Thyroid gland (tissue), 4 donors: ENCODE measurements around the gene ACADSB.

ENCODE experiments used
- CTCF ChIP-seq, 6 experiments: fragments of 200-600 bp in 3 of 6; fragments of 450-650 bp in 3 of 6; sonication (generic) in 3 of 6; IDR thresholded peaks; one replicate each; pipeline ENCODE4 v1.5.1; 2016 to 2019; ENCODE audit warnings: antibody characterized with exemption in 6 of 6, mild to moderate bottlenecking in 2 of 6, inconsistent platforms in 1 of 6, moderate library complexity in 1 of 6
- POLR2A ChIP-seq, 2 donors: fragments of 450-650 bp; IDR thresholded peaks; one replicate each; pipeline ENCODE4 v1.6.1; 2017; ENCODE audit warnings: antibody characterized with exemption in 2 of 2, mild to moderate bottlenecking in 2 of 2, moderate library complexity in 1 of 2

- no peak for TF ChIP-seq CTCF (IDR thresholded peaks at IDR 0.05)
- no peak for TF ChIP-seq POLR2A (IDR thresholded peaks at IDR 0.05)
Measured at GRCh38 chr10:122997864-122998263, 10.9 kb upstream of the ACADSB start.
